Brain microvascular endothelial cell (primary cell): ENCODE measurements around the gene NDUFB7.
A peak's percentile ranks its signal among the peaks of the same experiment; 100 is the strongest.
"Not testable (repeated sequence)": the region's sequence is repeated elsewhere in the genome, so short reads cannot be mapped to it uniquely, and the experiment has no call there.

Source experiments
- DNase-seq: peaks from one replicate; pipeline ENCODE4 v3.0.0-alpha.2; 2020
- H3K27ac ChIP-seq: fragments of 250-450 bp; sonication (Bioruptor Pico); 2 replicates; pipeline ENCODE4 v1.5.1; 2020; ENCODE audit warnings: mild to moderate bottlenecking, moderate library complexity
- H3K27me3 ChIP-seq: fragments of 250-450 bp; sonication (Bioruptor Pico); replicated peaks from 2 replicates; pipeline ENCODE4 v1.5.1; 2020; ENCODE audit warnings: mild to moderate bottlenecking
- H3K36me3 ChIP-seq: fragments of 250-450 bp; sonication (Bioruptor Pico); replicated peaks from 2 replicates; pipeline ENCODE4 v1.5.1; 2020; ENCODE audit warnings: mild to moderate bottlenecking
- H3K4me3 ChIP-seq: 2 replicates; pipeline ENCODE4 v1.5.1; 2011; ENCODE audit warnings: low read depth, mild to moderate bottlenecking, control low read depth, low read length, moderate library complexity
- CTCF ChIP-seq: IDR thresholded peaks from 2 replicates; pipeline ENCODE4 v1.5.1; 2011; ENCODE audit warnings: low read depth, mild to moderate bottlenecking, moderate library complexity, low read length, control low read depth, inconsistent platforms; ENCODE audit errors: missing control alignments
- in situ Hi-C: cut with HindIII; loops from 2 replicates; pipeline ENCODE4 v1.10.0; 2017; ENCODE audit warnings: low sequenced_read_pairs, low pct_ligation_motif_present

NDUFB7 gene

GRCh38 chr19:14553042-14553938 lies 18.6 kb downstream of the NDUFB7 start:
- TF ChIP-seq CTCF: no peak
- H3K27me3 ChIP-seq: no peaks in the 10 kb centered on the region
- no peaks in the 10 kb centered on the region for H3K36me3 ChIP-seq
- no peak overlapping the region for H3K27ac ChIP-seq
- in situ Hi-C loops: no loop called here
- H3K4me3 ChIP-seq: no peak overlapping the region
- DNase-seq: no peak

- H3K36me3 ChIP-seq, H3K27me3 ChIP-seq, H3K27ac ChIP-seq, in situ Hi-C loops, H3K4me3 ChIP-seq, DNase-seq: not testable (repeated sequence)
These were observed 19.9 kb downstream of the NDUFB7 start for GRCh38 chr19:14552006-14552360.

GRCh38 chr19:14551134-14552005 lies 20.5 kb downstream of the NDUFB7 start:
- H3K27me3 ChIP-seq, H3K4me3 ChIP-seq, DNase-seq, in situ Hi-C loops, H3K27ac ChIP-seq, H3K36me3 ChIP-seq: not testable (repeated sequence)
- peak; percentile 54 for TF ChIP-seq CTCF

DNA sequence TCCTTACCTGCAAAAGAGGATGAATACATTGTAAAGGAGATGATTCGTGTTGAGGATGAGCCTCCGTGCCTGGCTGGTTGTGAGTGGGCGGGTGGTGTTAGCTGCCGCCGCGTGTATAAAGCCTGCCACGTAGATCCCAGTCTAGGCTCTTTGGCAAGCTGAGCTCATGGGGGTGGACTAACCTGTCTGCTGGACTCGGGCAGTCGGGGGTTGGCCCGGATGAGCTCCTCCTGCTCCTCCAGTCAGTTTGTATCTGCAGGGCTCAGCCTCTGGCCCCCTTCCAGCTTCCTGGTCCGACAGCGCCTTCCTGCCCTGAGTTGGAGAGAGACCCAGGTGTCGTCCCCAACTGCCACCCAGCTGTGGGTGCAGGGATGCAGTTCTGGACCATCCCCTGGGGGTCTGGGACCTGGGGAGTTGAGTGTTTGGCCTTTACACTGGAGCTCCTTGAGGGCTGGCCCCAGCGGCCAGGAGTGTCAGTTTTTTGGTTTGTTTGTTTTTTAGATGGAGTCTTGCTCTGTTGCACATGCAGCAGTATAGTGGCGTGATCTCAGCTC lies 21.6 kb downstream of the NDUFB7 start:
- Histone ChIP-seq H3K36me3 (no peaks in the 10 kb centered on the region), H3K4me3 (no peak overlapping the region), H3K27me3 (no peaks in the 10 kb centered on the region), H3K27ac (no peak overlapping the region)
- no peak for DNase-seq
- TF ChIP-seq CTCF: no peak
- in situ Hi-C loops: no loop called here

DNA sequence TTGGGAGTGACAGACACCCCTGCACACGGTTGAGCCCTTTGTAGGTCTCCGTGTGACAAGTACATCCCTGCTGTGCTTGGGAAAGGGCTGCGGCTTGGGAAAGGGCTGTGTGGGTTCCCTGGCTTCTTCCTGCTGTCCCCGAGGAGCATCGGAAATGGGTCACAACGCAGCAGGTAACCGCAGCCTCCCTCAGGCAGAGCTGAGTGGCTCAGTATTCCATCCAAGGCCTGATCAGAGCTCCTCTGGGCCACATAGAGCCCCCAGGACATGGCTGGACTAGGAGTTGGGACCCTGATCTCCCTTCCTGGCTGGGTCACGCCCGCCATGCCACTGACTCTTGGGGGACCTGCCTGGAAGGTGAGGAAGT lies 26.2 kb downstream of the NDUFB7 start:
- no peak overlapping the region for H3K4me3 ChIP-seq
- in situ Hi-C loops: no loop called here
- no peaks in the 10 kb centered on the region for H3K27me3 ChIP-seq
- no peak overlapping the region for H3K27ac ChIP-seq
- no peak for DNase-seq
- no peaks in the 10 kb centered on the region for H3K36me3 ChIP-seq
- no peak for TF ChIP-seq CTCF
